Panc1 (cell line): ENCODE data around the gene NUFIP1.

Experiments
- CTCF ChIP-seq: fragments of 450-650 bp; IDR thresholded peaks from 2 replicates; pipeline ENCODE4 v1.5.1; 2017; ENCODE audit warnings: mild to moderate bottlenecking
- POLR2AphosphoS5 ChIP-seq: IDR thresholded peaks from 2 replicates; pipeline ENCODE4 v1.6.1; 2012; ENCODE audit warnings: mild to moderate bottlenecking, low read depth, low read length, moderate library complexity
- TF ChIP-seq, protein P1 (sequence below), 2 experiments: IDR thresholded peaks; 2 replicates each; pipeline ENCODE4 v1.6.1; 2011 to 2012; ENCODE audit warnings: low read depth in 2 of 2, control low read depth in 1 of 2, low read length in 1 of 2, mild to moderate bottlenecking in 1 of 2, moderate library complexity in 1 of 2; ENCODE audit not compliant: insufficient read depth in 1 of 2

DNA sequence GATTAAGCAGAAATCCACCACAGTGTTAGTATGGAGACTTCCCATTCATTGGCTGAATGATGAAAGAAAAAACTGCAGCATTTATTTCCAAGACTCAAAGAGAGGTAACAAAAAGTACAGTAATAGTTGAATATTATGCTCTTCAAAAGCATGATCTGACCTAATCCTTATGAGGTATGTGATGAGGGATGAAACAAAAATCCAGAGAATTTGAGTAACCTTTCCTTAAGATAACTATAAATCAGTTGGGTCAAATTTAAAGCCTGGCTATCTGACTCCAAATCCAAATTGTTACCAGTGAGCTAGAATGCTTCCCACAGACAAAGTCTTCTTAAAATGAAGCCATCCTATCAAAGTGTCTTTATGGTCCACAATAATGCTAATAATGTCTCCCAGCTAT, 38.1 kb downstream of the NUFIP1 start:
- TF ChIP-seq CTCF (no peak), POLR2AphosphoS5 (no peak)
- TF ChIP-seq, protein P1, sequence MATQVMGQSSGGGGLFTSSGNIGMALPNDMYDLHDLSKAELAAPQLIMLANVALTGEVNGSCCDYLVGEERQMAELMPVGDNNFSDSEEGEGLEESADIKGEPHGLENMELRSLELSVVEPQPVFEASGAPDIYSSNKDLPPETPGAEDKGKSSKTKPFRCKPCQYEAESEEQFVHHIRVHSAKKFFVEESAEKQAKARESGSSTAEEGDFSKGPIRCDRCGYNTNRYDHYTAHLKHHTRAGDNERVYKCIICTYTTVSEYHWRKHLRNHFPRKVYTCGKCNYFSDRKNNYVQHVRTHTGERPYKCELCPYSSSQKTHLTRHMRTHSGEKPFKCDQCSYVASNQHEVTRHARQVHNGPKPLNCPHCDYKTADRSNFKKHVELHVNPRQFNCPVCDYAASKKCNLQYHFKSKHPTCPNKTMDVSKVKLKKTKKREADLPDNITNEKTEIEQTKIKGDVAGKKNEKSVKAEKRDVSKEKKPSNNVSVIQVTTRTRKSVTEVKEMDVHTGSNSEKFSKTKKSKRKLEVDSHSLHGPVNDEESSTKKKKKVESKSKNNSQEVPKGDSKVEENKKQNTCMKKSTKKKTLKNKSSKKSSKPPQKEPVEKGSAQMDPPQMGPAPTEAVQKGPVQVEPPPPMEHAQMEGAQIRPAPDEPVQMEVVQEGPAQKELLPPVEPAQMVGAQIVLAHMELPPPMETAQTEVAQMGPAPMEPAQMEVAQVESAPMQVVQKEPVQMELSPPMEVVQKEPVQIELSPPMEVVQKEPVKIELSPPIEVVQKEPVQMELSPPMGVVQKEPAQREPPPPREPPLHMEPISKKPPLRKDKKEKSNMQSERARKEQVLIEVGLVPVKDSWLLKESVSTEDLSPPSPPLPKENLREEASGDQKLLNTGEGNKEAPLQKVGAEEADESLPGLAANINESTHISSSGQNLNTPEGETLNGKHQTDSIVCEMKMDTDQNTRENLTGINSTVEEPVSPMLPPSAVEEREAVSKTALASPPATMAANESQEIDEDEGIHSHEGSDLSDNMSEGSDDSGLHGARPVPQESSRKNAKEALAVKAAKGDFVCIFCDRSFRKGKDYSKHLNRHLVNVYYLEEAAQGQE (IDR thresholded peaks at IDR 0.05; ENCODE audit: insufficient read depth in 1 of 2, low read depth in 2 of 2, low read length in 1 of 2): no peak
